Activated T-cell treated with anti-CD3 and anti-CD28 coated beads for 48 hours (primary cell): ENCODE data around the gene QSOX1.

Source experiments
- DNase-seq: peaks from one replicate; pipeline ENCODE4 v3.0.0-alpha.2; 2020; ENCODE audit warnings: low read depth

Gene QSOX1

GRCh38 chr1:180145446-180145845, 9.2 kb upstream of the QSOX1 start:
- no peak for DNase-seq

- no peak for DNase-seq
Observed at GRCh38 chr1:180150982-180151381, 3.7 kb upstream of the QSOX1 start.

- no peak for DNase-seq
Observed at GRCh38 chr1:180151508-180151907, 3.2 kb upstream of the QSOX1 start.

- no peak for DNase-seq
Observed at GRCh38 chr1:180152588-180152987, 2.1 kb upstream of the QSOX1 start.

- DNase-seq: no peak
Observed at GRCh38 chr1:180153032-180153431, 1.6 kb upstream of the QSOX1 start.

GRCh38 chr1:180154003-180154324, 705 bp upstream of the QSOX1 start:
- no peak for DNase-seq

- peak; percentile 16 for DNase-seq
Observed at GRCh38 chr1:180155182-180155682, 563 bp downstream of the QSOX1 start.

GRCh38 chr1:180156201-180156600, 1.5 kb downstream of the QSOX1 start:
- no peak for DNase-seq

- DNase-seq: no peak
Observed at GRCh38 chr1:180156631-180157091, 2.0 kb downstream of the QSOX1 start.

GRCh38 chr1:180157108-180157507, 2.4 kb downstream of the QSOX1 start:
- DNase-seq: no peak

- no peak for DNase-seq
Observed at GRCh38 chr1:180157576-180158057, 2.9 kb downstream of the QSOX1 start.

GRCh38 chr1:180158149-180159147, 3.8 kb downstream of the QSOX1 start:
- no peak for DNase-seq

GRCh38 chr1:180160357-180160756, 5.7 kb downstream of the QSOX1 start:
- no peak for DNase-seq

GRCh38 chr1:180163041-180163440, 8.4 kb downstream of the QSOX1 start:
- DNase-seq: no peak

- DNase-seq: no peak
Observed at GRCh38 chr1:180165096-180165495, 10.4 kb downstream of the QSOX1 start.

- DNase-seq: no peak
Observed at GRCh38 chr1:180165509-180166435, 11.1 kb downstream of the QSOX1 start.

- DNase-seq: no peak
Observed at GRCh38 chr1:180166436-180166800, 11.7 kb downstream of the QSOX1 start.

GRCh38 chr1:180167021-180167701, 12.5 kb downstream of the QSOX1 start:
- DNase-seq: no peak

- no peak for DNase-seq
Observed at GRCh38 chr1:180167721-180168467, 13.2 kb downstream of the QSOX1 start.

- peak; percentile 27 for DNase-seq
Observed at GRCh38 chr1:180168786-180169639, 14.3 kb downstream of the QSOX1 start.
